Activated CD8-positive, alpha-beta T cell treated with anti-CD3 and anti-CD28 coated beads, Interleukin-2, amount 10 ng/mL, durations not matched to agents 7 days and 5 days (primary cell): ENCODE results near the gene DUSP1. TPM values are rescaled to one million over a fixed set of nuclear protein-coding genes. Genes with fewer than 3 reads are reported as not detected.

ENCODE experiments used
- ATAC-seq: fragments of 150-1000 bp; cut with Tn5 transposase; one replicate; pipeline ENCODE4 v1.10.0; 2021; ENCODE audit warnings: moderate library complexity
- CTCF ChIA-PET: fragments of 350-600 bp; sonication (Branson Sonifier 250); formaldehyde crosslinking; loops from one replicate; lab custom pipeline; 2021; ENCODE audit warnings: antibody characterized with exemption; lab: Charles Lee
- POLR2A ChIA-PET: fragments of 350-600 bp; sonication (Branson Sonifier 250); formaldehyde crosslinking; loops from one replicate; lab custom pipeline; 2021; ENCODE audit warnings: antibody characterized with exemption; lab: Charles Lee
- DNase-seq: peaks from one replicate; pipeline ENCODE4 v3.0.0-alpha.2; 2020
- H3K27ac Mint-ChIP-seq: one replicate; pipeline ENCODE4 v1.8.0; 2021; ENCODE audit warnings: mild to moderate bottlenecking, mixed read lengths
- H3K27me3 Mint-ChIP-seq: one replicate; pipeline ENCODE4 v1.8.0; 2021; ENCODE audit warnings: low read depth, mixed read lengths
- H3K36me3 Mint-ChIP-seq: one replicate; pipeline ENCODE4 v1.8.0; 2021; ENCODE audit warnings: low read depth, mixed read lengths
- H3K4me1 Mint-ChIP-seq: one replicate; pipeline ENCODE4 v1.8.0; 2021; ENCODE audit warnings: low read depth, mixed read lengths
- H3K4me3 Mint-ChIP-seq: one replicate; pipeline ENCODE4 v1.8.0; 2021; ENCODE audit warnings: mild to moderate bottlenecking, mixed read lengths
- H3K9me3 Mint-ChIP-seq: one replicate; pipeline ENCODE4 v1.8.0; 2022; ENCODE audit warnings: mixed read lengths; ENCODE audit not compliant: insufficient read depth
- total RNA-seq, 2 experiments: library from RNA; stranded (reverse); gene quantifications; one replicate each; pipeline ENCODE4 v1.2.3, GENCODE V29; 2021

The DUSP1 gene
- total RNA-seq, 2 experiments from 2014 or later, result 55.6 to 56.6 TPM

DNA sequence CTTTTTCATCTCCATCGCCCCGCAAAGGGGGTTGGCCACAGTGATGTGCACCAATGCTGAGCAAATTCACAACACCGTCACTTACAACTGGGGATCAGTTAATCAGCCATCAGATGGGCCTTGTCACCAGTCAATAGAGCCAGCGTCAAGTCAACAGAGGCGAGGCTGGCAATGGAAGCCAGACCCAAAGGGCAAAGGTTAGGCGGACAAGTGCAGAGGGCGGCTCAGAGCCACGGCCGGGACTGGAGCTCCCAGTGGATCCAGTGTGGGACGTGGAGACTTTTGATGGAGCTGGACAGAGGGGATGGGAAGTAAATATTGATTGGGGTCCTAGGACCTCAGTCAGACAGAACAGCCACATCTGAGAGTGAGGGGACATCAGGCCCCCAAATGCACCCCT lies 45.7 kb downstream of the DUSP1 start:
- no peak overlapping the region for H3K4me3 Mint-ChIP-seq
- H3K4me1 Mint-ChIP-seq, result peaks cover 8% of the 10 kb centered on the region
- ATAC-seq (no peak), DNase-seq (no peak)
- H3K27me3 Mint-ChIP-seq, result peaks cover 3% of the 10 kb centered on the region
- H3K36me3 Mint-ChIP-seq, result no peaks in the 10 kb centered on the region
- no peaks in the 10 kb centered on the region for H3K9me3 Mint-ChIP-seq
- ChIA-PET POLR2A (no interaction called here), CTCF (interaction anchor here (2.7 kb wide), 1 partner anchor 11 kb away, joined by 13 read pairs; no protein-coding TSS in a partner anchor)
- no peak overlapping the region for H3K27ac Mint-ChIP-seq

DNA sequence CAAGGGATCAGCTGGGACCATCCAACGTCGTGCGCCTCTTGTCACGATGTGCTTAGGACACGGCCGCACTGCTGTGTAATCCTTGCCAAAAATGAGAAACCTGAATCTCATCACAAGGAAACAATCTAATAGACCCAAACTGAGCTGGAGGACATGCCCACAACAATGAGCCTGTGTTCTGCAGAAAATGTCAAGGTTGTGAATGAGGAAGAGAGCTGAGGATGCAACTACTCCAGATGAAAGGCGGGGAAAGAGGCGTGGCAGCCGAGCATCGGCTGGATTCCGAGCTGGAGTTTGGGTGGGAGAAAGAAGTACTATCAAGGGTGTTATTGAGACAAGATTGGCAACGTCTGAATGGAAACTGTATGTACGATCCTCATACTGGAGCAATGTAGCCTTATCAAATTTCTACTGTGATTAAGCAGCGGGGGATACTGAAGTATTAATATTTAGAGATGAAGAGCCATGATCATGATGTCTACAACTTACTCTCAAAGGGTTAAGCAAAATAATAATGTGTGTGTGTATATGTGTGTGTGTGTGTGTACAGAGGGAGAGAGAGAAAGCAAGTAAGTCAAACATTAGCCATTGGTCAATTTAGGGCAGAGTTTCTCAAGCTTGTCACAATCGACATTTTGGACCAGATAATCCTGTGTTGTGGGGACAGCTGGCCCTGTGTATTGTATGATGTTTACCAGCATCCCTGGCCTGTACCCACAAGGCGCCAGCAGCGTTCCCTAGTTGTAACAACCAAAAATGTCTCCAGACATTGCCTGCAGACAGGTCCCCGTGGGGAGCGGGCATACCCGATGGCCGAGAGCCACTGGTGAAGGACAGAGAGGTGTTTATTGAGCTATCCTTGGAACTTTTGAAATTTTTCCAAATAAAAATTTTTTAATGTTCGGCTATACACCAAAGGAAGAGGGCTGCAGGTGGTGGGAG lies 46.5 kb downstream of the DUSP1 start:
- Mint-ChIP-seq H3K27me3 (peaks cover 3% of the 10 kb centered on the region), H3K36me3 (no peaks in the 10 kb centered on the region)

GRCh38 chr5:172723508-172723907 lies 47.5 kb downstream of the DUSP1 start:
- Mint-ChIP-seq H3K27ac (no peak overlapping the region), H3K9me3 (no peaks in the 10 kb centered on the region), H3K4me1 (peaks cover 8% of the 10 kb centered on the region), H3K4me3 (no peak overlapping the region), H3K27me3 (peaks cover 3% of the 10 kb centered on the region), H3K36me3 (no peaks in the 10 kb centered on the region)
- no peak for DNase-seq
- CTCF ChIA-PET, result interaction anchor here (2.3 to 2.7 kb wide), 2 partner anchors 9 to 210 kb away, joined by 10 to 13 read pairs; no protein-coding TSS in a partner anchor
- no peak for ATAC-seq
- POLR2A ChIA-PET, result no interaction called here

More for the DNA sequence above, 46.5 kb downstream of the DUSP1 start:
- Mint-ChIP-seq H3K4me1 (peaks cover 8% of the 10 kb centered on the region), H3K4me3 (no peak overlapping the region), H3K27ac (no peak overlapping the region), H3K9me3 (no peaks in the 10 kb centered on the region)
- ATAC-seq (no peak), DNase-seq (no peak)
- ChIA-PET POLR2A (no interaction called here), CTCF (interaction anchor here (2.3 to 2.7 kb wide), 2 partner anchors 10 to 209 kb away, joined by 10 to 13 read pairs; no protein-coding TSS in a partner anchor)

DNA sequence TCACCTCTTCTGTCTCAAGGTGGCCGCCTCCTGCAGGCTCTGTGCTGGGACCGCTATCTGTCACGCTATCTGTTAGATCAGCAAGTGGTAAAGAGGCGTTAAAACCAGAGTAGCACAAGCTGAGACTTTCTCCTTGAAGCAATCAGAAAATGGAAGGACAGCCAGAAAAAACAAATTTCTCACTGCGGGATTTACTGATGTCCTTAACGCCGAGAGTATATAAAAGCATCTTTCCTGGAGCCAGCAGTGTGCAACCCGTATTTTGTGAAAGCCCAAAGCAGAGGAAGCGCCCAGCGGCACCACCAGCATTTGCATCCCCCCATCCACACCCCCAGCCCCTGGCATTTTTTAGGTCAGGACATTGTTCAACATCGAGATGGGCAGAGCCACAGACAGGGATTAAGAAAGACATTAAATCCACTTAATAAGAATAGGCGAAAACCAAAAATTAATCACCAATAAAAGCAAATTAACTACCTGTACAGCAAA lies 48.6 kb downstream of the DUSP1 start:
- H3K4me3 Mint-ChIP-seq, result no peak overlapping the region
- CTCF ChIA-PET, result interaction anchor here (2.3 kb wide), 1 partner anchor 211 kb away, joined by 10 read pairs; no protein-coding TSS in a partner anchor
- ATAC-seq, result peak; percentile 65

GRCh38 chr5:172721455-172722326 lies 49.3 kb downstream of the DUSP1 start:
- Mint-ChIP-seq H3K4me3 (no peak overlapping the region), H3K4me1 (peaks cover 13% of the 10 kb centered on the region), H3K36me3 (no peaks in the 10 kb centered on the region), H3K27me3 (peaks cover 3% of the 10 kb centered on the region), H3K9me3 (no peaks in the 10 kb centered on the region), H3K27ac (no peak overlapping the region)
- ATAC-seq (no peak), DNase-seq (no peak)
- ChIA-PET CTCF (interaction anchor here (2.3 kb wide), 1 partner anchor 210 kb away, joined by 14 read pairs; no protein-coding TSS in a partner anchor), POLR2A (no interaction called here)

More for the DNA sequence above, 48.6 kb downstream of the DUSP1 start:
- H3K9me3 Mint-ChIP-seq, result no peaks in the 10 kb centered on the region
- H3K27ac Mint-ChIP-seq, result no peak overlapping the region
- POLR2A ChIA-PET, result no interaction called here
- no peak for DNase-seq
- H3K27me3 Mint-ChIP-seq, result peaks cover 3% of the 10 kb centered on the region
- H3K4me1 Mint-ChIP-seq, result peaks cover 8% of the 10 kb centered on the region
- no peaks in the 10 kb centered on the region for H3K36me3 Mint-ChIP-seq

GRCh38 chr5:172720655-172721054 lies 50.3 kb downstream of the DUSP1 start:
- POLR2A ChIA-PET, result interaction anchor here (1.0 kb wide), 1 partner anchor 51 kb away, joined by 8 read pairs; the partner anchor contains the start of gene DUSP1
- CTCF ChIA-PET, result interaction anchor here (0.8 to 2.4 kb wide), 3 partner anchors 9 to 212 kb away, joined by 3 to 15 read pairs (median 14); partner anchors contain the start of gene DUSP1
- ATAC-seq, result no peak
- Mint-ChIP-seq H3K4me3 (no peak overlapping the region), H3K36me3 (no peaks in the 10 kb centered on the region), H3K4me1 (peaks cover 15% of the 10 kb centered on the region), H3K9me3 (no peaks in the 10 kb centered on the region), H3K27ac (no peak overlapping the region), H3K27me3 (no peaks in the 10 kb centered on the region)
- DNase-seq, result no peak

DNA sequence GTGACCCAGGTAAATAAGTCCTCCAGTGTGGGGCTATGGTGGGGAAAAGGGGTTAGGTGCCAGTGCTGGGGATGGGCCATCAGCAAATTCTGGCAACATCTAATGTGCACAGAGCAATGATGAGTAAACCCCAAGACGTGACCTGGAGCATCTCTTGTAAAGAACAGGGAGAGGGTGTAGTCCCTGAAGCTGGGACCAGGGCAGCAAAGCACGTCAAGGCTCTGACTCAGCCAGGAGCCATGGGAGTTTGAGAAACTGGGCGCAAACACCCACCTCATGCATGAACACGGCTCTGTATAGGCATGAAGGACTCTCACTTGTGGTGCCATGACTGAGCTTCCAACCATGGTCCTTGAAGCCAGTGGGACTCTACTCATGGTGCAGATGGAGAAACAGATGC lies 51.8 kb downstream of the DUSP1 start:
- no peaks in the 10 kb centered on the region for H3K36me3 Mint-ChIP-seq
- H3K9me3 Mint-ChIP-seq, result no peaks in the 10 kb centered on the region
- DNase-seq (no peak), ATAC-seq (no peak)
- peaks cover 15% of the 10 kb centered on the region for H3K4me1 Mint-ChIP-seq
- no peak overlapping the region for H3K4me3 Mint-ChIP-seq
- ChIA-PET CTCF (interaction anchor here (2.4 kb wide), 1 partner anchor 53 kb away, joined by 15 read pairs; the partner anchor contains the start of gene DUSP1), POLR2A (no interaction called here)
- H3K27ac Mint-ChIP-seq, result no peak overlapping the region
- no peaks in the 10 kb centered on the region for H3K27me3 Mint-ChIP-seq

- H3K36me3 Mint-ChIP-seq, result no peaks in the 10 kb centered on the region
- POLR2A ChIA-PET, result no interaction called here
- no peak overlapping the region for H3K27ac Mint-ChIP-seq
- no peaks in the 10 kb centered on the region for H3K27me3 Mint-ChIP-seq
- H3K9me3 Mint-ChIP-seq, result no peaks in the 10 kb centered on the region
- CTCF ChIA-PET, result interaction anchor here (2.4 kb wide), 1 partner anchor 53 kb away, joined by 15 read pairs; the partner anchor contains the start of gene DUSP1
- no peak for ATAC-seq
- DNase-seq, result no peak
- H3K4me3 Mint-ChIP-seq, result no peak overlapping the region
- H3K4me1 Mint-ChIP-seq, result peaks cover 15% of the 10 kb centered on the region
Measured at GRCh38 chr5:172718527-172719114, 52.4 kb downstream of the DUSP1 start.

Other genes starting within 250 kb of the DUSP1 start
- gene NEURL1B, start 129.9 kb downstream of the DUSP1 start, total RNA-seq, result 1 to 10 TPM; 3.9 to 4.2 TPM
- gene ERGIC1, start 63.1 kb upstream of the DUSP1 start, total RNA-seq, result 10 to 100 TPM; 50.4 to 52.7 TPM
- 10 to 100 TPM; 45.1 to 49.4 TPM for gene RPL26L1, start 188.2 kb upstream of the DUSP1 start, total RNA-seq
- gene ATP6V0E1, start 212.6 kb upstream of the DUSP1 start, total RNA-seq, result 100 to 1,000 TPM; 122 to 129 TPM